Measurements from ENCODE around the gene RALBP1.

Gene RALBP1

DNA sequence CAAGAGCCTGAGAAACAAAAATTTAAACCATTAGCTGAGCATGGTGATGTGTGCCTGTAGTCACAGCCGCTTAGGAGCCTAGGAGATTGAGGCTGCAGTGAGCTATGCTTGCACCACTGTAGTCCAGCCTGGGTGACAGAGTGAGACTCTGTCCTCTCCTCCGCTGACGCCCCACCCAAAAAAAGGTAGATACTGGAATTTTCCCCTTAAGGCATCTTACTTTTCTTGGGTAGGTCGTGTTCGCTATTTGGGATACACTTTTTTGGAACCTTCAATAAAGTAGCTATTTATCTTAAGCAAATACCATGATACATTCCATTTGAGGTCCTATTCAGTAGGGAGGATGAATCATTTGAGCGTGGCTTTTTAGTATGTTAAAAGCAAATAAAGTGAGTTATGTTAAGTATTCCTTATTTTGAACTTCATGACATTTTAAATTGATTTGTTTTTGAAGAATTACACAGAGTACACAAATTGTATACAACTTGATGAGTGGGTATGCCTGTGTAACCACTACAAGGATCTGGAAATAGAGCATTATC lies 38.7 kb downstream of the RALBP1 start:
- no peak for DNase-seq

- no peak for DNase-seq
Observed at GRCh38 chr18:9516437-9517064, 41.2 kb downstream of the RALBP1 start.

DNA sequence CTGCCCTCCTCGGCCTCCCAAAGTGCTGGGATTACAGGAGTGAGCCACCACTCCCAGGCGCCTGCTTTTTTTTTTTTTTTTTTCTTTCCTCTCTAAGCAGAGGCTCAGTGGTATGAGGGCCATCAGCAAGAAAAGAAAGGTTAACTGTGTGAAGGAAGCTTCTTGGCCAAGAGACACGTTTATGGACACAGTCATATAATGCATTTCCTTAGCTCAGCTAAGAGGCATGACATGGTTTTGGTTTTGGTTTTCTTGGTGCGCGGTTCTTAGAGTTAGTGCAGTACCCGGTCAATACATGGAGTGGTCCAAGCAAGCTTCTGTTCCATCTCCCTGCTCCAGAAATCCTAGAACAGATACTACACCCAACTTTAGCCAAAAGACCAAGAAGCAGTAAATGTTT lies 42.6 kb downstream of the RALBP1 start:
- DNase-seq: no peak

GRCh38 chr18:9519399-9519798 lies 44.1 kb downstream of the RALBP1 start:
- no peak for DNase-seq

DNA sequence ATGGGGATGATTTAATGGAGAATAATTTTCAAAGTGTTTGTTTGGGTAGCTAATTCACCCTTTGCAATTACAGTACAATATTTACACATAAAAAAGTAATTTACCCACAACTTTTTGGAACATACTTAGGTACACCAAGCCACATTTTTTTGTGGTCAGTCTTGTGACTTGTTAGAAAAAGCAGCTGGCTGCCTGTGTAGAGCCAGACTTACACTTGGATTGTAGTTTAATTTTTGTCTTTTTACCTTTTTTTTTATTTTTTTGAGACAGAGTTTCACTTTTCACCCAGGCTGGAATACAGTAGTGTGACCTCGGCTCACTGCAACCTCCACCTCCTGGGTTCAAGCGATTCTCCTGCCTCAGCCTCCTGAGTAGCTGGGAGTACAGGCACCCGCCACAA lies 45.4 kb downstream of the RALBP1 start:
- DNase-seq: no peak

DNA sequence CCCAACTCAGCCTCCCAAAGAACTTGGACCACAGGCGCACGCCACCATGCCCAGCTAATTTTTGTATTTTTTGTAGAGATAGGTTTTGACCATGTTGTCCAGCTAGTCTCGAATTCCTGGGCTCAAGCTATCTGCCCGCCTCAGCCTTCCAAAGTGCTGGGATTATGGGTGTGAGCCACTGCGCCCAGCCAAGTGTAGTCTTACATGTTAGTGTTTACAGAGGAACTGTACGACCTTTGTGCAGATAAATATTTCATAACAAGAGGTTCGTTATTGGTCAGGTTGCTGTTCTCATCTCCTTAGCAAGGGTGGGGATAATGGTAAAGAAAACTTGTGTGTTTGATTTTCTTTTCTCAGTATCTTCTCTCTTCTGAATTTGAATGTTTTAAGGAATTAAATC lies 46.5 kb downstream of the RALBP1 start:
- DNase-seq: no peak

- DNase-seq: no peak
Observed at GRCh38 chr18:9522952-9523351, 47.6 kb downstream of the RALBP1 start.

GRCh38 chr18:9526458-9526857 lies 51.1 kb downstream of the RALBP1 start:
- DNase-seq: no peak

DNA sequence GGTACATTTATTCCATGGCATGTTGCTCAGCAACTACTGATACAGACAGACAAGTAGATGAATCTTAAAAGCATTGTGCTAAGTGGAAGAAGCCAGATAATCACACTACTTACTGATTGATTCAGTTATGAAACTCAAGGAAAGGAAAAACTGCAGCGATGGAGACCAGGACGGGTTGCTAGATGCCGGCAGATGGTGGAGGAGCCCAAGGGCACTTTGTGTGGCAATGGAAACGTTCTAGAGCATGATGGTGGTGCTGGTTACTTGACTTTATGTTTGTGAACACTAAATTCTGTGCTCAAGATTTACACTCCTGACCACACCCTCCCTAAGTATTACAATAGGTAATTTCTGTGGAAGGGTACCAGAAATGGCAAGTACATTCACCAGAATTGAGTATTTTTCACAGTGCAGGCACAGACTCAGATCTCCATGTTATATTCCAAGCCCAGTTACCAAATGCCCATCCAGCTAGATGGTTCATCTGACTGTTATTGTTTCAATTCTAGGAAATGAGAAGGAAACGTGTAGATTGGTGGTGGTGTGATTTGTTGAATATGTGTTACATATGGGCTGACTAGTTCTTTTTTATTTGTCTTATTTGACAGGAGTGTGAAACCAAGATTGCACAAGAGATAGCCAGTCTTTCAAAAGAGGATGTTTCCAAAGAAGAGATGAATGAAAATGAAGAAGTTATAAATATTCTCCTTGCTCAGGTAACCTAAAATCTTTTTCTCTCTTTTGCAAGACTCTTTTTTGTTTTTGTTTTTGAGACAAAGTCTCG lies 55.1 kb downstream of the RALBP1 start:
- DNase-seq: no peak

GRCh38 chr18:9531791-9532410 lies 56.6 kb downstream of the RALBP1 start:
- no peak for DNase-seq

- DNase-seq: no peak
Observed at GRCh38 chr18:9534844-9535243, 59.5 kb downstream of the RALBP1 start.

- DNase-seq: no peak
Observed at GRCh38 chr18:9535430-9535991, 60.2 kb downstream of the RALBP1 start.

- DNase-seq: no peak
Observed at GRCh38 chr18:9536354-9537152, 61.2 kb downstream of the RALBP1 start.

DNA sequence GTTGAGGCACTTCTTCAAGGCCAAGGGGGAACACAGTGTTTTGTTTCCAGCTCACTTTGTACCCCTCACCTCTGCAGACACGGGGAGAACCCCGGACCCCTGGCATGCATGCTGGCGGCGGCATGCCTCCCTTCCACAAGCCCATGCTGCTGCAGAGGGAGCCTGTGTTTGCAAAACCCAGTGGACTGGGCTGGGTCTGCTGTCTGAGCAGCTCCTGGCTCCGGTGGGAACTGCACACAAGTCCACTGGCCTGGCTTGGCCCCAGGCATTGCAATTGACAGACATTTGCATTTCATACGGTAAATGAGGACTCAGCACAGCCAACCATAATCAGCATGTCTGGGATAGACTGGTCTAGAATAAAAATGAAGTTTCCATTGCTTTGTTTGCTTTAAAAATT lies 62.4 kb downstream of the RALBP1 start:
- DNase-seq: no peak

DNA sequence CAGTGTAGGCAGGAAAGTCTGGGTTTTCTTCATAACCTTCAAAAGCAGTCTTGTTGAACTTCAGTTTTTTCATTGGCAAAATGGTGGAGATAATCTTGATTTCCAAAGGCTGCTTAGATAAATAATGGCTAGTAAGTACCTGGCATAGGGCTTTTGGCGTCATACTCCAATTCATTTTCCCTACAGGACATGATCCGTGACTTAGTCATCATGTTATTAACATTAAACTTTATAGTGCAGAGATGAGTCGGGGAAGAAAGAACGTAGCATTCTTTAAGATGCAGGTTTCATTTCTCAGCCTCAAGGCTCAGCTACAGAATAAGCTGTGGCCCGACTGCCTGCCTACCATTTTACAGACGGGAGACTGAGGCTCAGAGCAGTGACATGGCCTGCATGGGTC lies 64.0 kb downstream of the RALBP1 start:
- DNase-seq: no peak

- no peak for DNase-seq
Observed at GRCh38 chr18:9539938-9540337, 64.6 kb downstream of the RALBP1 start.

GRCh38 chr18:9542924-9543323 lies 67.6 kb downstream of the RALBP1 start:
- DNase-seq: no peak

- DNase-seq: no peak
Observed at GRCh38 chr18:9545029-9545428, 69.7 kb downstream of the RALBP1 start.

GRCh38 chr18:9546468-9546867 lies 71.2 kb downstream of the RALBP1 start:
- DNase-seq: no peak

- no peak for DNase-seq
Observed at GRCh38 chr18:9547782-9548181, 72.5 kb downstream of the RALBP1 start.

GRCh38 chr18:9549405-9549804 lies 74.1 kb downstream of the RALBP1 start:
- DNase-seq: no peak

GRCh38 chr18:9550429-9550828 lies 75.1 kb downstream of the RALBP1 start:
- DNase-seq: no peak

DNA sequence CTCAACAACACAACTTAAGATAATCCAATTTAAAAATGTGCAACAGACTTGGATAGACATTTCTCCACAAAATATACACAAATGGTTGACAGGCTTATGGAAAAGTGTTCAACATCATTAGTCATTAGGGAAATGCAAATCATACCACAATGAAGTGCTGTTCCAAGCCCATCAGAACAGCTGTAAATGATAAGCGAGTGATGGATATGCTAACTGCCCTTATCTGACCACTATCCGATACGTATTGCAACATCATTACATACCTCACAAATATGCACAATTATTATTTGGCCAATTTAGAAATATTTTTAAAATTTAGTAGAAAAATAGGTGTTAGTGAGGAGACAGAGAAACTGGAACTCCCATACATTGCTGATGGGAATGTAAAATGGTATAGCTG lies 76.9 kb downstream of the RALBP1 start:
- no peak for DNase-seq

Data from activated CD4-positive, alpha-beta T cell treated with anti-CD3 and anti-CD28 coated beads, Interleukin-2, amount 50 U/mL, for 48 hours (primary cell).